OCI-LY1 (cell line): ENCODE data around the gene ENG.

Experiments
- H2AFZ ChIP-seq: fragments of 200-600 bp; sonication (generic), shearing (Covaris generic); 2 replicates; pipeline ENCODE4 v1.6.0; 2014; ENCODE audit warnings: antibody characterized with exemption, mild to moderate bottlenecking, low read length
- H3F3A ChIP-seq: fragments of 200-600 bp; sonication (generic), shearing (Covaris generic); 2 replicates; pipeline ENCODE4 v1.6.0; 2014; ENCODE audit warnings: mild to moderate bottlenecking, antibody characterized with exemption, low read length, moderate library complexity; ENCODE audit not compliant: insufficient read depth
- H3K27ac ChIP-seq: fragments of 200-600 bp; sonication (generic); 2 replicates; pipeline ENCODE4 v1.5.1; 2014; ENCODE audit warnings: low read length, mixed run types, mild to moderate bottlenecking, low read depth; ENCODE audit not compliant: poor library complexity, severe bottlenecking
- H3K27me3 ChIP-seq: fragments of 200-600 bp; sonication (generic); 2 replicates; pipeline ENCODE4 v1.6.0; 2014; ENCODE audit warnings: antibody characterized with exemption, mild to moderate bottlenecking, low read length, moderate library complexity; ENCODE audit not compliant: insufficient read depth
- H3K36me3 ChIP-seq: fragments of 200-600 bp; sonication (generic); 2 replicates; pipeline ENCODE4 v1.6.1; 2014; ENCODE audit warnings: mild to moderate bottlenecking, antibody characterized with exemption, low read length, moderate library complexity, mixed read lengths; ENCODE audit not compliant: insufficient read depth
- H3K4me1 ChIP-seq: fragments of 200-600 bp; sonication (generic); 2 replicates; pipeline ENCODE4 v1.5.1; 2014; ENCODE audit warnings: mild to moderate bottlenecking, low read length, moderate library complexity; ENCODE audit not compliant: insufficient read depth, severe bottlenecking
- H3K4me2 ChIP-seq: fragments of 200-600 bp; sonication (generic), shearing (Covaris generic); 2 replicates; pipeline ENCODE4 v1.6.1; 2014; ENCODE audit warnings: low read length
- H3K4me3 ChIP-seq: fragments of 200-600 bp; sonication (generic); 2 replicates; pipeline ENCODE4 v1.5.1; 2014; ENCODE audit warnings: low read length, low read depth, mild to moderate bottlenecking, mixed read lengths; ENCODE audit not compliant: poor library complexity, severe bottlenecking
- H3K79me2 ChIP-seq: fragments of 200-600 bp; shearing (Covaris generic); 2 replicates; pipeline ENCODE4 v1.6.1; 2016; ENCODE audit warnings: mixed run types, low read length, mixed read lengths; ENCODE audit not compliant: insufficient read depth
- H3K9ac ChIP-seq: fragments of 200-600 bp; sonication (generic), shearing (Covaris generic); 2 replicates; pipeline ENCODE4 v1.6.1; 2014; ENCODE audit warnings: mild to moderate bottlenecking, low read length, mixed read lengths
- H3K9me2 ChIP-seq: fragments of 200-600 bp; sonication (generic), shearing (Covaris generic); 2 replicates; pipeline ENCODE4 v1.6.1; 2014; ENCODE audit warnings: low read depth, mild to moderate bottlenecking, low read length, mixed read lengths
- H3K9me3 ChIP-seq: fragments of 200-600 bp; shearing (Covaris generic); 2 replicates; pipeline ENCODE4 v1.6.1; 2014; ENCODE audit warnings: low read length, mixed read lengths
- H4K20me1 ChIP-seq: fragments of 200-600 bp; sonication (generic), shearing (Covaris generic); 2 replicates; pipeline ENCODE4 v1.6.0; 2016; ENCODE audit warnings: mild to moderate bottlenecking, low read length; ENCODE audit not compliant: insufficient read depth
- CTCF ChIP-seq: fragments of 200-600 bp; sonication (generic), shearing (Covaris generic); IDR thresholded peaks from 2 replicates; pipeline ENCODE4 v1.5.1; 2017; ENCODE audit warnings: mild to moderate bottlenecking, antibody characterized with exemption, low read length, moderate library complexity, mixed read lengths
- EZH2 ChIP-seq: fragments of 200-600 bp; sonication (generic), shearing (Covaris generic); IDR thresholded peaks from 2 replicates; pipeline ENCODE4 v1.8.0; 2017; ENCODE audit warnings: borderline replicate concordance, mixed run types, mild to moderate bottlenecking, antibody characterized with exemption, low read length, moderate library complexity, mixed read lengths

ENG gene

GRCh38 chr9:127818574-127818973 is 35.9 kb downstream of the ENG start:
- no peak overlapping the region for H3K9ac ChIP-seq
- no peak for TF ChIP-seq CTCF
- TF ChIP-seq EZH2: no peak
- no peaks in the 10 kb centered on the region for H4K20me1 ChIP-seq
- no peak overlapping the region for H3K4me2 ChIP-seq
- peaks cover 11% of the 10 kb centered on the region for H3K36me3 ChIP-seq
- H2AFZ ChIP-seq: no peak overlapping the region
- no peaks in the 10 kb centered on the region for H3K79me2 ChIP-seq
- no peak overlapping the region for H3K4me3 ChIP-seq
- no peaks in the 10 kb centered on the region for H3K9me2 ChIP-seq
- H3F3A ChIP-seq: no peaks in the 10 kb centered on the region
- H3K27ac ChIP-seq: no peak overlapping the region
- no peaks in the 10 kb centered on the region for H3K27me3 ChIP-seq
- no peaks in the 10 kb centered on the region for H3K9me3 ChIP-seq
- no peaks in the 10 kb centered on the region for H3K4me1 ChIP-seq

DNA sequence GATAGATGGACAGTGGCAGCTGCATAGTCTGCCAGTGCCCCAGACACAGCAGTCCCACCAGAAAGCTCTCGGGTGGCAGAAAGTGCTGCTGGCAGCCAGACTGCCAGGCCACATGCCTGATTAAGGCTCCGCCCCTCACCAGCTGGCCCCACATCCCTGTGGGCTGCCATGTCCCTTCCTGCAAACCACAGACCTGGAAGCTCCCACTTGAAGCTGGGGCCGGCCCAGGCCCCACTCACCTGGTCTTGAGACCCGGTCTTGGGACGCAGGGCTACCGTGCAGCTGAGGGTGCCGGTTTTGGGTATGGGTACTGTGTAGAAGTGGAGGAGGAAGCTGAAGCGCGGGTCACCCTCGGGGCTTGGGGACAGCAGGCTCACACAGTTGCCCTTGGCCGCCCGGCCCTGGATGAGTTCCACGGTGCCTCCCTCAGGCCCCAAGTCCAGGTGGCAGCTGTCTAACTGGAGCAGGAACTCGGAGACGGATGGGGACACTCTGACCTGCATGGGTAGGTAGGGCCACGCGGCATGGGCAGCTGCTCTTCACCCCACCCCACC is 36.5 kb downstream of the ENG start:
- Histone ChIP-seq H3K4me2 (no peak overlapping the region), H4K20me1 (no peaks in the 10 kb centered on the region), H3K79me2 (no peaks in the 10 kb centered on the region), H3K27ac (no peak overlapping the region), H3K9me3 (no peaks in the 10 kb centered on the region), H3K27me3 (no peaks in the 10 kb centered on the region), H3K36me3 (peaks cover 17% of the 10 kb centered on the region), H3F3A (no peaks in the 10 kb centered on the region), H2AFZ (no peak overlapping the region), H3K4me3 (no peak overlapping the region), H3K9ac (no peak overlapping the region), H3K4me1 (no peaks in the 10 kb centered on the region), H3K9me2 (no peaks in the 10 kb centered on the region)
- TF ChIP-seq EZH2 (no peak), CTCF (no peak)

DNA sequence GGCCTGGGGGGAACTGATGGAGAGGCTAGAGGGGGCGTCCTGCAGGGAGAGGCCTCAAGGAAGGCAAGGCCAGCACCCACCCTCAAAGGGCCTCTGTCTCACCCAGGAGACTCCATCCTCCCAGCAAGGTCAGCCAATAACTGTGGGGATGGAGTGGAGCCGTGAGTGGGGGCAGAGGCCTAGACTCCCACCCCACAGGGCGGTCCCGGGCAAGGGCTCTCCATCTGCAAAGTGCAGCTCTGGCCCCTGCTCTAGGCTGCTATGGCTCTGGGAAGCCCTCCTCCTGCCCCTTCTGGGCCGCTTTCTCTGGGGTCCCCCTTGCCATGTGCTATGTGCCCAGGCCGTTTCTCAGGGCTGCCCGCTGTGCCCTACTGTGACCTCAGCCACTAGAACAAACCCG is 37.7 kb downstream of the ENG start:
- Histone ChIP-seq H3K9me2 (no peaks in the 10 kb centered on the region), H4K20me1 (no peaks in the 10 kb centered on the region), H2AFZ (no peak overlapping the region), H3K79me2 (no peaks in the 10 kb centered on the region), H3K4me2 (no peak overlapping the region), H3K36me3 (peaks cover 29% of the 10 kb centered on the region), H3K4me3 (no peak overlapping the region), H3K9ac (no peak overlapping the region), H3K4me1 (no peaks in the 10 kb centered on the region), H3K27ac (no peak overlapping the region), H3K27me3 (no peaks in the 10 kb centered on the region), H3K9me3 (no peaks in the 10 kb centered on the region), H3F3A (no peaks in the 10 kb centered on the region)
- TF ChIP-seq EZH2 (no peak), CTCF (no peak)
